Measurements from ENCODE around the gene ELL.

DNA sequence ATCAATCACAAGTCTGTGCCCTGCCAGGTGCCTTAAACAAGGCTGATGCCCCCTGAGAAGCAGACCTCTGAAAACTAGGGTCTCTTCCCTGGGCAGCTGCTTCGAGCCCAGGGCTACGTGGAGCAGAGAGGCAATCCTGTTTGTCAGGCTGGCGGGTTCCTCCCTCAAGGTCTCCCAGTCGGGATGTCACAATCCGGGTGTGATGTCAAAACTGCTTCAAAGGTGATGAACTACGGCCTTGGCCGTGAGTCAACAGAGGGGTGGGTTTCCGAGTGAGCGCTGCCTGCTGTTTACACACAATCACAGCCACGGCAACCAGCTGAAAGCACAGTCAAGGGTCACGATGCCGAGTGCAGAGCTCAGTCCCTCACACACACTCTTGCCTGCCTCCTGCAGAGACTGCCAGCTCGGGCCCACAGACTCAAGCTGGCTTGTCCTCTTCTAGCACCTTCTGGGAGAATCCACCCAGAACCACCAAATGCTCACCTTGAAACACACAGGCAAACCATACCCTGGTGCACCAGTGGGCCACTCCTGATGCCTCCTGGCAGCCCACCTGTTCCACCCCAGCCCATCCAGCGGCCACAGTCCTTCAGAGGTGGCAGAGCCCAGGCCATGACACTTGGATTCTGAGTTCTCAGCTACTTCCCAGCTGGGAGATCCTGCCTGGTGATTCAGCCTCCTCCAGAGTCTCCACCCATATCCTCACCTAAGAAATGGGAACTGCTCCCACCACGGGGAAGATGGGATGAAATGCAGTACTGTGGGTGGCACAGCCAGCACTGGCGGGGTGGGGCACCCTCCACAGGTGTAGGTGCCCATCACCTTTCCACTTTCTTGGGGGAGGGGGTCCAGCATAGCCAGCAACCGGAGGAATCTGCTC, 6.8 kb downstream of the ELL start:
- TF ChIP-seq EP300 (IDR thresholded peaks at IDR 0.05; ENCODE audit: borderline replicate concordance) (no peak), USF1 (IDR thresholded peaks at IDR 0.05) (no peak), TEAD4 (IDR thresholded peaks at IDR 0.05) (no peak), TAF1 (IDR thresholded peaks at IDR 0.05; ENCODE audit: low read depth) (no peak)

Measured in Ishikawa (cell line).